A673 (cell line): ENCODE data around the gene ROCK1.

Source experiments
- EZH2 ChIP-seq: fragments of 200-600 bp; sonication (generic); IDR thresholded peaks from 2 replicates; pipeline ENCODE4 v1.6.1; 2017; ENCODE audit warnings: borderline replicate concordance, low read depth, mild to moderate bottlenecking, mixed read lengths, antibody characterized with exemption, low read length; ENCODE audit not compliant: poor library complexity, severe bottlenecking
- TF ChIP-seq, protein P1 (sequence below): fragments of 300-800, 200-600 bp; sonication (generic); conservative IDR thresholded peaks from 2 replicates; pipeline ENCODE4 v1.5.1; 2017; ENCODE audit warnings: low read depth, mild to moderate bottlenecking, antibody characterized with exemption, low read length, moderate library complexity, mixed read lengths

DNA sequence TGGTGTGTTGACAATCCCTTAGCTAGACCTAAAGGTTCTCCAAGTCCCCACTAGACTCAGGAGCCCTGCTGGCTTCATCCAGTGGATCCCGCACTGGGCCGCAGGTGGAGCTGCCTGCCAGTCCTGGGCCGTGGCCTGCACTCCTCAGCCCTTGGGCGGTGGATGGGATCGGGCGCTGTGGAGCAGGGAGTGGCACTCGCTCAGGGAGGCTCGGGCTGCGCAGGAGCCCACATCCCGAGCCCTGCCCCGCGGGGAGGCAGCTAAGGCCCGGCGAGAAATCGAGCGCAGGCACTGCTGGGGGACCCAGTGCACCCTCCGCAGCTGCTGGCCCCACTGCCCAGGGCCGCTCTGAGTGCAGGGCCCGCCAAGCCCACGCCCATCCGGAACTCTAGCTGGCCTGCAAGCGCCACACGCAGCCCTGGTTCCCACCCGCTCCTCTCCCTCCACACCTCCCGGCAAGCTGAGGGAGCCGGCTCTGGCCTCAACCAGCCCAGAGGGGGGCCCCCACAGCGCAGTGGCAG is 20.8 kb upstream of the ROCK1 start:
- TF ChIP-seq, protein P1, sequence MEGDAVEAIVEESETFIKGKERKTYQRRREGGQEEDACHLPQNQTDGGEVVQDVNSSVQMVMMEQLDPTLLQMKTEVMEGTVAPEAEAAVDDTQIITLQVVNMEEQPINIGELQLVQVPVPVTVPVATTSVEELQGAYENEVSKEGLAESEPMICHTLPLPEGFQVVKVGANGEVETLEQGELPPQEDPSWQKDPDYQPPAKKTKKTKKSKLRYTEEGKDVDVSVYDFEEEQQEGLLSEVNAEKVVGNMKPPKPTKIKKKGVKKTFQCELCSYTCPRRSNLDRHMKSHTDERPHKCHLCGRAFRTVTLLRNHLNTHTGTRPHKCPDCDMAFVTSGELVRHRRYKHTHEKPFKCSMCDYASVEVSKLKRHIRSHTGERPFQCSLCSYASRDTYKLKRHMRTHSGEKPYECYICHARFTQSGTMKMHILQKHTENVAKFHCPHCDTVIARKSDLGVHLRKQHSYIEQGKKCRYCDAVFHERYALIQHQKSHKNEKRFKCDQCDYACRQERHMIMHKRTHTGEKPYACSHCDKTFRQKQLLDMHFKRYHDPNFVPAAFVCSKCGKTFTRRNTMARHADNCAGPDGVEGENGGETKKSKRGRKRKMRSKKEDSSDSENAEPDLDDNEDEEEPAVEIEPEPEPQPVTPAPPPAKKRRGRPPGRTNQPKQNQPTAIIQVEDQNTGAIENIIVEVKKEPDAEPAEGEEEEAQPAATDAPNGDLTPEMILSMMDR: no peak
- TF ChIP-seq EZH2: no peak
